A549 (cell line): ENCODE data around the gene SMAGP. TPM values are rescaled to one million over a fixed set of nuclear protein-coding genes. Genes with fewer than 3 reads are reported as not detected.
"Not testable (repeated sequence)": the region's sequence is repeated elsewhere in the genome, so short reads cannot be mapped to it uniquely, and the experiment has no call there.

Experiments
- ATAC-seq, 2 experiments: fragments of 200-7000 bp in 1 of 2; fragments of >200 bp in 1 of 2; cut with Nextera tagmentation in 1 of 2; cut with Tn5 transposase in 1 of 2; 3 replicates each; pipeline versions ENCODE4 v1.8.0 to v1.9.1; 2018 to 2020; ENCODE audit warnings: mild to moderate bottlenecking in 1 of 2, moderate library complexity in 1 of 2
- CTCF ChIA-PET: fragments of 300-600 bp; sonication (Branson Sonifier 250); formaldehyde crosslinking; extraction: SDS; loops from one replicate; lab custom pipeline; 2021; ENCODE audit warnings: antibody characterized with exemption, inconsistent platforms; lab: Yijun Ruan, JAX
- POLR2A ChIA-PET: fragments of 350-600 bp; formaldehyde crosslinking; extraction: SDS; loops from one replicate; lab custom pipeline; 2021; ENCODE audit warnings: antibody characterized with exemption, inconsistent platforms; lab: Yijun Ruan, JAX
- DNase-seq, 2 experiments: peaks; one replicate each; pipeline versions ENCODE4 v3.0.0 to v3.0.0-alpha.2; 2011 to 2016; ENCODE audit warnings: low read depth in 1 of 2, low spot score in 1 of 2
- FAIRE-seq: peaks from 2 replicates; lab custom pipeline; 2011; peaks lifted over from hg19 to GRCh38; lab: Jason Lieb, UNC
- H3K27ac ChIP-seq, 2 experiments: fragments of >200 bp; sonication (Bioruptor Twin); formaldehyde crosslinking; 3 replicates each; pipeline ENCODE4 v1.5.1; 2016 to 2017
- H3K4me1 ChIP-seq: fragments of >200 bp; sonication (Bioruptor Twin); formaldehyde crosslinking; 3 replicates; pipeline ENCODE4 v1.6.1; 2016
- H3K4me2 ChIP-seq: fragments of >200 bp; sonication (Bioruptor Twin); formaldehyde crosslinking; 3 replicates; pipeline ENCODE4 v1.6.1; 2016
- H3K4me3 ChIP-seq: fragments of >200 bp; sonication (Bioruptor Twin); formaldehyde crosslinking; 3 replicates; pipeline ENCODE4 v1.5.1; 2016
- H3K9me3 ChIP-seq: fragments of >200 bp; sonication (Bioruptor Twin); formaldehyde crosslinking; 3 replicates; pipeline ENCODE4 v1.6.1; 2016
- BCL3 ChIP-seq: fragments of >200 bp; sonication (Bioruptor Twin); formaldehyde crosslinking; IDR thresholded peaks from 3 replicates; pipeline ENCODE4 v1.6.1; 2016
- BHLHE40 ChIP-seq: IDR thresholded peaks from 2 replicates; pipeline ENCODE4 v1.6.1; 2012; ENCODE audit warnings: low read depth, low read length, inconsistent platforms
- CHD4 ChIP-seq: fragments of 200-600 bp; sonication (generic); IDR thresholded peaks from 2 replicates; pipeline ENCODE4 v1.6.1; 2016; ENCODE audit warnings: antibody characterized with exemption, mild to moderate bottlenecking, borderline replicate concordance
- CTCF ChIP-seq: fragments of >200 bp; sonication (Bioruptor Twin); formaldehyde crosslinking; IDR thresholded peaks from 3 replicates; pipeline ENCODE4 v1.5.1; 2016
- E2F6 ChIP-seq: IDR thresholded peaks from 2 replicates; pipeline ENCODE4 v1.6.1; 2012; ENCODE audit warnings: low read depth, borderline replicate concordance
- ELK1 ChIP-seq: fragments of 150-350 bp; IDR thresholded peaks from 2 replicates; pipeline ENCODE4 v1.6.1; 2014; ENCODE audit warnings: low read depth, mild to moderate bottlenecking, low read length
- HES2 ChIP-seq: fragments of >200 bp; sonication (Bioruptor Twin); formaldehyde crosslinking; IDR thresholded peaks from 2 replicates; pipeline ENCODE4 v1.6.1; 2016
- HEYL ChIP-seq: fragments of 250-450 bp; sonication (Bioruptor Pico); IDR thresholded peaks from 2 replicates; pipeline ENCODE4 v1.8.0; 2021; ENCODE audit warnings: mild to moderate bottlenecking, moderate library complexity
- KDM5A ChIP-seq: fragments of 200-600 bp; sonication (generic); IDR thresholded peaks from 2 replicates; pipeline ENCODE4 v1.6.1; 2016; ENCODE audit warnings: antibody characterized with exemption, mild to moderate bottlenecking
- PBX3 ChIP-seq: IDR thresholded peaks from 2 replicates; pipeline ENCODE4 v1.6.1; 2012
- POLR2A ChIP-seq: IDR thresholded peaks from 2 replicates; pipeline ENCODE4 v1.6.1; 2012; ENCODE audit warnings: mild to moderate bottlenecking, low read length
- RARB ChIP-seq: fragments of 250-450 bp; sonication (Bioruptor Pico); IDR thresholded peaks from 2 replicates; pipeline ENCODE4 v1.8.0; 2021; ENCODE audit warnings: mild to moderate bottlenecking, moderate library complexity
- REST ChIP-seq: fragments of 200-600 bp; sonication (generic); IDR thresholded peaks from 2 replicates; pipeline ENCODE4 v1.6.1; 2016; ENCODE audit warnings: antibody characterized with exemption, mild to moderate bottlenecking, moderate library complexity
- TP53 ChIP-seq: fragments of 250-450 bp; sonication (Bioruptor Pico); IDR thresholded peaks from 2 replicates; pipeline ENCODE4 v1.5.0; 2021; ENCODE audit warnings: mild to moderate bottlenecking, moderate library complexity
- USF2 ChIP-seq: fragments of 450-650 bp; IDR thresholded peaks from 2 replicates; pipeline ENCODE4 v1.6.1; 2014; ENCODE audit warnings: antibody characterized with exemption
- ZNF302 ChIP-seq: fragments of 250-450 bp; sonication (Bioruptor Pico); IDR thresholded peaks from 2 replicates; pipeline ENCODE4 v1.9.0; 2021; ENCODE audit warnings: inconsistent platforms, mild to moderate bottlenecking, moderate library complexity
- WGBS: methylation state at CpG from one replicate; pipeline ENCODE4 v1.1.6; 2017; ENCODE audit errors: missing lambda C conversion rate; 5-methylcytosine and 5-hydroxymethylcytosine counted together
- polyA plus RNA-seq, 4 experiments: library from polyadenylated mRNA; depleted of rRNA in 3 of 4; stranded (reverse); fragments of >200 nt; fragmentation: RNase III in 1 of 4; extraction: RNeasy Plus Mini Kit Qiagen cat#74134 plus additional on column Dnase treatment in 1 of 4; gene quantifications; 2 replicates in 3 of 4; 3 replicates in 1 of 4; pipeline ENCODE4 v1.2.3, GENCODE V29; 2011 to 2017

The SMAGP gene
- polyA plus RNA-seq, 2 of the 4 experiments (the other 2 are of a cell fraction): 15.5 to 27.2 TPM

GRCh38 chr12:51262758-51263177 is 7.4 kb downstream of the SMAGP start (continued):
- TF ChIP-seq CHD4 (no peak), PBX3 (no peak), HEYL (CRISPR knock-in tag) (no peak), BHLHE40 (no peak), HES2 (no peak), RARB (CRISPR knock-in tag) (no peak), USF2 (no peak), CTCF (peak; percentile 66)

- 88% methylated on average over 1 of the region's 1 CpG for WGBS
- ChIA-PET POLR2A (interaction anchor here (0.6 kb wide), 1 partner anchor 67 kb away, joined by 3 read pairs; no protein-coding TSS in a partner anchor), CTCF (interaction anchor here (0.6 to 5.8 kb wide), 5 partner anchors 9 to 227 kb away, joined by 3 to 120 read pairs (median 5); no protein-coding TSS in a partner anchor)
- not testable (repeated sequence) for H3K9me3 ChIP-seq, FAIRE-seq, ATAC-seq, H3K4me2 ChIP-seq, DNase-seq, H3K4me3 ChIP-seq, H3K27ac ChIP-seq
- peaks cover 13% of the 10 kb centered on the region for H3K4me1 ChIP-seq
Observed at GRCh38 chr12:51259600-51259999, 10.6 kb downstream of the SMAGP start.

GRCh38 chr12:51254536-51254935 is 15.7 kb downstream of the SMAGP start:
- H3K9me3 ChIP-seq: no peaks in the 10 kb centered on the region
- ChIA-PET POLR2A (no interaction called here), CTCF (interaction anchor here (0.9 to 1.1 kb wide), 2 partner anchors 9 to 13 kb away, joined by 3 read pairs; no protein-coding TSS in a partner anchor)
- H3K4me1 ChIP-seq: no peaks in the 10 kb centered on the region
- DNase-seq (no peak), ATAC-seq (no peak), FAIRE-seq (no peak)
- TF ChIP-seq RARB (CRISPR knock-in tag) (no peak), ZNF302 (CRISPR knock-in tag) (no peak)
- no peak overlapping the region for H3K27ac ChIP-seq
- no peak overlapping the region for H3K4me3 ChIP-seq
- H3K4me2 ChIP-seq: no peak overlapping the region
- WGBS: 85% methylated on average over 4 of the region's 4 CpGs

- POLR2A ChIA-PET: interaction anchor here (1.3 to 1.8 kb wide), 2 partner anchors 9 to 14 kb away, joined by 5 to 11 read pairs; partner anchors contain the start of gene DAZAP2
- ATAC-seq: no peak
- no peak for DNase-seq
- no peaks in the 10 kb centered on the region for H3K4me1 ChIP-seq
- no peak overlapping the region for H3K27ac ChIP-seq
- FAIRE-seq: no peak
- WGBS: 100% methylated on average over 1 of the region's 1 CpG
- H3K4me3 ChIP-seq: no peak overlapping the region
- H3K4me2 ChIP-seq: no peak overlapping the region
- no peaks in the 10 kb centered on the region for H3K9me3 ChIP-seq
- CTCF ChIA-PET: interaction anchor here (1.1 to 5.4 kb wide), 7 partner anchors 9 to 98 kb away, joined by 3 to 33 read pairs (median 5); partner anchors contain the start of gene DAZAP2
- no peak for TF ChIP-seq ELK1
- no peak for TF ChIP-seq KDM5A
- no peak for TF ChIP-seq TP53
- TF ChIP-seq CTCF: no peak
- TF ChIP-seq E2F6: no peak
- TF ChIP-seq BCL3: no peak
- no peak for TF ChIP-seq REST
- no peak for TF ChIP-seq POLR2A
Observed at GRCh38 chr12:51253276-51253675, 16.9 kb downstream of the SMAGP start.
